Activated naive CD8-positive, alpha-beta T cell (primary cell): ENCODE measurements around the gene TMEM176B.
"Not testable (repeated sequence)": the region's sequence is repeated elsewhere in the genome, so short reads cannot be mapped to it uniquely, and the experiment has no call there.

Source experiments
- H3K27ac Mint-ChIP-seq: one replicate; pipeline ENCODE4 v1.8.0; 2021; ENCODE audit warnings: mixed read lengths
- H3K27me3 Mint-ChIP-seq: one replicate; pipeline ENCODE4 v1.8.0; 2021; ENCODE audit warnings: mixed read lengths
- H3K36me3 Mint-ChIP-seq: one replicate; pipeline ENCODE4 v1.8.0; 2021; ENCODE audit warnings: mixed read lengths
- H3K4me1 Mint-ChIP-seq: one replicate; pipeline ENCODE4 v1.8.0; 2021; ENCODE audit warnings: low read depth, mixed read lengths
- H3K4me3 Mint-ChIP-seq: one replicate; pipeline ENCODE4 v1.8.0; 2021; ENCODE audit warnings: mild to moderate bottlenecking, mixed read lengths
- H3K9me3 Mint-ChIP-seq: one replicate; pipeline ENCODE4 v1.8.0; 2021; ENCODE audit warnings: low read depth, mixed read lengths

Gene TMEM176B

GRCh38 chr7:150829426-150829825, 29.3 kb upstream of the TMEM176B start:
- no peak overlapping the region for H3K4me3 Mint-ChIP-seq
- no peaks in the 10 kb centered on the region for H3K9me3 Mint-ChIP-seq
- H3K27ac Mint-ChIP-seq, result no peak overlapping the region
- H3K27me3 Mint-ChIP-seq, result peaks cover 9% of the 10 kb centered on the region
- no peaks in the 10 kb centered on the region for H3K36me3 Mint-ChIP-seq
- no peaks in the 10 kb centered on the region for H3K4me1 Mint-ChIP-seq

GRCh38 chr7:150828384-150828783, 28.2 kb upstream of the TMEM176B start:
- Mint-ChIP-seq H3K36me3 (no peaks in the 10 kb centered on the region), H3K4me1 (no peaks in the 10 kb centered on the region), H3K9me3 (no peaks in the 10 kb centered on the region), H3K27ac (no peak overlapping the region), H3K27me3 (peaks cover 9% of the 10 kb centered on the region), H3K4me3 (no peak overlapping the region)

GRCh38 chr7:150826061-150826849, 26.1 kb upstream of the TMEM176B start:
- Mint-ChIP-seq H3K27me3 (peaks cover 7% of the 10 kb centered on the region), H3K4me1 (no peaks in the 10 kb centered on the region), H3K4me3 (no peak overlapping the region), H3K36me3 (no peaks in the 10 kb centered on the region), H3K9me3 (no peaks in the 10 kb centered on the region), H3K27ac (no peak overlapping the region)

GRCh38 chr7:150824379-150825177, 24.4 kb upstream of the TMEM176B start:
- Mint-ChIP-seq H3K4me1 (no peaks in the 10 kb centered on the region), H3K4me3 (no peak overlapping the region), H3K36me3 (no peaks in the 10 kb centered on the region), H3K9me3 (no peaks in the 10 kb centered on the region), H3K27ac (no peak overlapping the region), H3K27me3 (peaks cover 7% of the 10 kb centered on the region)

GRCh38 chr7:150823484-150824126, 23.4 kb upstream of the TMEM176B start:
- no peaks in the 10 kb centered on the region for H3K9me3 Mint-ChIP-seq
- H3K4me1 Mint-ChIP-seq, result no peaks in the 10 kb centered on the region
- no peak overlapping the region for H3K4me3 Mint-ChIP-seq
- peaks cover 6% of the 10 kb centered on the region for H3K27me3 Mint-ChIP-seq
- no peak overlapping the region for H3K27ac Mint-ChIP-seq
- H3K36me3 Mint-ChIP-seq, result no peaks in the 10 kb centered on the region

DNA sequence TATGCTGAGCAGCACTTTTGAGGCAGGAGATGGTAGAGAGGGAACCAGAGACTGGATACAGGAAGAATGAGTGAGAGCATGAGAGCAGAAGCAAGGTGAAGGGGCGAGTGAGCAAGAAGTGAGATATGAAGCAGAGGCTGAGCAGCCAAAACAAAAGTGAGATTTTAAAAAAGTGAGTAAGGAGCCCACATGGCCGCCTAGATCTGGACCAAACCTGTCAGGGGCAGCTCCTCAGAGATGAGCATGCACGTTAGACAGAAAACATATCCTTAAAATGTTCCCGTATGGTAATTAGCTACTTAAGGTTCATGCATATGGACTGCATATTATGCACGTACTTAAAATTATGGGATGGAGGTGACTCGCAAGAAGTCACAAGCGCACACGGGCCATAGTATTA, 22.9 kb upstream of the TMEM176B start:
- H3K4me1 Mint-ChIP-seq, result no peaks in the 10 kb centered on the region
- no peak overlapping the region for H3K4me3 Mint-ChIP-seq
- no peaks in the 10 kb centered on the region for H3K9me3 Mint-ChIP-seq
- H3K36me3 Mint-ChIP-seq, result no peaks in the 10 kb centered on the region
- H3K27me3 Mint-ChIP-seq, result peaks cover 6% of the 10 kb centered on the region
- H3K27ac Mint-ChIP-seq, result no peak overlapping the region

DNA sequence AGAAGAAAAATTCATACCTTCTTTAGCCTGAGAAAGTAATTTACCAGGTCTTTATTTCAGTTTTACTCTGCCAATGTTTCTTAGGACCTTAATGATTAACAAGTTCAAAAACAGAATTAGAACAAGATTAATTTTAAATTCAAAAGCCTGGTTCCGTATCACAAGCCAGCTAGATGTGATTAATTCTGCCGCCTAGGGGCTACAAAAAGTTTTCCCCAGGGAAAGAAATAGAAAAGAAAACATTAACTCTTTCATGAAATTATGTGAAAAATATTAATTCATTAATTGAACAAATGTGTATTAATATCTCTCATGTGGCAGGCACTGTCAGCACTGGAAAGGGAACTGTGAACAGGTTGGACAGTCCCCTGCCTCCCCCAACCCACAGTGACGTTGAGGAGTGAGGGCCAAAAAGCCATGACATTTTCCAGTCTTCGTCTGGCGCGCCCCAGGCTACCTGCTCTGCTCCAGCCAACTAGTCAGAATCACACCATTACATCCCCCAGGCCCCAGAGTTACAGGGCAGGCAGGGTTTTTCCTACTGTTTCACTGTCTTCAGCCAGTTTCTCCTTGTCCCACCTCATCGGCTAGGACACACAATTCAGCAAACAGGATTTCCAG, 20.5 kb upstream of the TMEM176B start:
- Mint-ChIP-seq H3K4me1 (no peaks in the 10 kb centered on the region), H3K27ac (no peak overlapping the region), H3K36me3 (peaks cover 4% of the 10 kb centered on the region), H3K27me3 (peaks cover 9% of the 10 kb centered on the region), H3K9me3 (peaks cover 3% of the 10 kb centered on the region), H3K4me3 (no peak overlapping the region)

GRCh38 chr7:150820148-150820547, 20.0 kb upstream of the TMEM176B start:
- Mint-ChIP-seq H3K27ac (no peak overlapping the region), H3K4me3 (no peak overlapping the region), H3K27me3 (peaks cover 9% of the 10 kb centered on the region)

DNA sequence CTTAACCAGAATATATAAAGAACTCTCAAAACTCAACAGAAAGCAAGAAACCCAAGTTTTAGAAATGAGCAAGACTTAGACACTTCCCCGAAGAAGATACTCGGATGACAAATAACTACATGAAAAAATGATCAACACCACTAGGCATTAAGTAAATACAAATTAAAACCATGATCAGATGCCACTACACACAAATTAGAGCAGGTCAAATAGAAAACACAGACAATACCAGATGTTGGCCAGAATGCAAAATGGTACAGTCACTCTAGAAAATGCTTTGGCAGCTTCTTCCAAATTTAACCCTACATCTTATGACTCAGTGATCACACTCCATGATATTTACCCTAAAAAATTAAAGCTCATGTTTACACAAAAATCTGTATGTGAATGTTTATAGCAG, 18.8 kb upstream of the TMEM176B start:
- H3K27me3 Mint-ChIP-seq, result peaks cover 11% of the 10 kb centered on the region
- no peak overlapping the region for H3K27ac Mint-ChIP-seq

More at GRCh38 chr7:150820148-150820547, 20.0 kb upstream of the TMEM176B start:
- peaks cover 5% of the 10 kb centered on the region for H3K36me3 Mint-ChIP-seq
- peaks cover 4% of the 10 kb centered on the region for H3K9me3 Mint-ChIP-seq
- no peaks in the 10 kb centered on the region for H3K4me1 Mint-ChIP-seq

GRCh38 chr7:150814328-150815001, 14.3 kb upstream of the TMEM176B start:
- H3K27me3 Mint-ChIP-seq, result peaks cover 21% of the 10 kb centered on the region
- no peaks in the 10 kb centered on the region for H3K4me1 Mint-ChIP-seq
- H3K4me3 Mint-ChIP-seq, result no peak overlapping the region
- peaks cover 4% of the 10 kb centered on the region for H3K9me3 Mint-ChIP-seq
- no peak overlapping the region for H3K27ac Mint-ChIP-seq
- peaks cover 5% of the 10 kb centered on the region for H3K36me3 Mint-ChIP-seq

More for the DNA sequence above, 18.8 kb upstream of the TMEM176B start:
- peaks cover 5% of the 10 kb centered on the region for H3K36me3 Mint-ChIP-seq
- H3K9me3 Mint-ChIP-seq, result peaks cover 4% of the 10 kb centered on the region
- H3K4me1 Mint-ChIP-seq, result no peaks in the 10 kb centered on the region
- no peak overlapping the region for H3K4me3 Mint-ChIP-seq

DNA sequence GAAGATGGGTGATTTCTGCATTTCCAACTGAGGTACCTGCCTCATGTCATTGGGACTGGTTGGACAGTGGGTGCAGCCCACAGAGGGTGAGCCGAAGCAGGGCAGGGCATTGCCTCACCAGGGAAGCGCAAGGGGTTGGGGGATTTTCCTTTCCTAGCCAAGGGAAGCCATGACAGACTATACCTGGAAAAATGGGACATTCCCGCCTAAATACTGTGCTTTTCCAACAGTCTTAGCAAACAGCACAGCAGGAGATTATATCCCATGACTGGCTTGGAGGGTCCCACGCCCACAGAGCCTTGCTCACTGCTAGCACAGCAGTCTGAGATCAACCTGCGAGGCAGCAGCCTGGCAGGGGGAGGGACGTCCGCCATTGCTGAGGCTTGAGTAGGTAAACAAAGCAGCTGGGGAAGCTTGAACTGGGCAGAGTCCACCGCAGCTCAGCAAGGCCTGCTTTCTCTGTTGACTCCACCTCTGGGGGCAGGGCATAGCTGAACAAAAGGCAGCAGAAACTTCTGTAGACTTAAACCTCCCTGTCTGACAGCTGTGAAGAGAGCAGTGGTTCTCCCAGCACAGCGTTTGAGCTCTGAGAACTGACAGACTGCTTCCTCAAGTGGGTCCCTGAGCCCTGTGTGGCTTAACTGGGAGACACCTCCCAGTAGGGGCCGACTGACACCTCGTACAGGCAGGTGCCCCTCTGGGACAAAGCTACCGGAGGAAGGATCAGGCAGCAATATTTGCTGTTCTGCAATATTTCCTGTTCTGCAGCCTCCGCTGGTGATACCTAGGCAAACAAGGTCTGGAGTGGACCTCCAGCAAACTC, 7.7 kb upstream of the TMEM176B start:
- H3K36me3 Mint-ChIP-seq, H3K4me1 Mint-ChIP-seq, H3K9me3 Mint-ChIP-seq, H3K27ac Mint-ChIP-seq, H3K4me3 Mint-ChIP-seq: not testable (repeated sequence)
- H3K27me3 Mint-ChIP-seq, result peaks cover 20% of the 10 kb centered on the region

- peaks cover 8% of the 10 kb centered on the region for H3K9me3 Mint-ChIP-seq
- H3K4me3 Mint-ChIP-seq, result no peak overlapping the region
- H3K27me3 Mint-ChIP-seq, result peaks cover 27% of the 10 kb centered on the region
- no peak overlapping the region for H3K27ac Mint-ChIP-seq
- H3K36me3 Mint-ChIP-seq, result peaks cover 6% of the 10 kb centered on the region
- H3K4me1 Mint-ChIP-seq, result peaks cover 2% of the 10 kb centered on the region
These were observed 6.7 kb upstream of the TMEM176B start for GRCh38 chr7:150806863-150807262.

DNA sequence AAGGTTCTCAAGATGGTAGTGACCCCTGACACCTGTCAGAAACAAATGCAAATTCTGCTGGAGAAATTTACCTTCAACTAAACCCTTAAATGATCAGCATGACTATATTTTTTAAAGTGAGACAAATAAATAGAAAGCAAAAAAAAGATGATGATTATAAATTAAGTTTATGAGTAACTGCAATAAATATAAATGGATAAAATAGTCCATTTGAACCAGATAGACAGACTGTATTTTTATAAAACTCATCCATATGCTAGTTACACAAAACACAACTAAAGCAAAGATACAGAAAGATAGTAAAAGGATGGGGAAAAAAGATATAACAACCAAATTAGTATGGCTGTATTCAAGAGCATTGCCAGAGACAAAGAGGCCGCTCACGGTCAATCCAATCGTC, 6.3 kb upstream of the TMEM176B start:
- Mint-ChIP-seq H3K9me3 (peaks cover 8% of the 10 kb centered on the region), H3K4me1 (peaks cover 2% of the 10 kb centered on the region), H3K27me3 (peaks cover 28% of the 10 kb centered on the region), H3K27ac (no peak overlapping the region), H3K36me3 (peaks cover 6% of the 10 kb centered on the region), H3K4me3 (no peak overlapping the region)

DNA sequence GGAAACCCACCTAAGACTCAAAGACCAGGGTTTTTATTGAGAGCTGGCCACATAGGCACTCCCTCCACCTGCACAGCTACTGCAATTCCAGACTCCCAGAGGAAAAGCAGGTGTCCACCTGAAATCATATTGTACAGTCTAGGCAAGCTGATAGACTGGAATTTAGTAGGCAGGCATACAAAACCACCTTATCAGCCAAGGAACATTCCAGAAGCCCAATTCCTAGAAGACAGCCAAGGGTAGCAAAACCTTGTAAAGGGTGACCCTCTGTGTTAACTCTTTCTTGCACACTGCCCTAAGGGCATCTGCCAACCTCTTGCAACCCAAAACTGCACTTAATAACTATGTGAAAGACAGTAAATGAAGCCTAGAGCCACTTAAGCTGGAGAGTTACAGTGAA, 5.7 kb upstream of the TMEM176B start:
- H3K36me3 Mint-ChIP-seq, result peaks cover 6% of the 10 kb centered on the region
- H3K4me1 Mint-ChIP-seq, result peaks cover 5% of the 10 kb centered on the region
- H3K9me3 Mint-ChIP-seq, result peaks cover 8% of the 10 kb centered on the region
- no peak overlapping the region for H3K27ac Mint-ChIP-seq
- H3K4me3 Mint-ChIP-seq, result no peak overlapping the region
- peaks cover 28% of the 10 kb centered on the region for H3K27me3 Mint-ChIP-seq
